Osteocyte (in vitro differentiated cells): ENCODE measurements around the gene KDM4B. TPM values are rescaled to one million over a fixed set of nuclear protein-coding genes. Genes with fewer than 3 reads are reported as not detected.

Experiments
- DNase-seq: peaks from one replicate; pipeline ENCODE4 v3.0.0; 2021; ENCODE audit warnings: mixed read lengths; ENCODE audit not compliant: unreplicated experiment; ENCODE audit errors: extremely low spot score
- H3K27ac Mint-ChIP-seq: one replicate; pipeline ENCODE4 v1.8.0; 2021; ENCODE audit warnings: mild to moderate bottlenecking, mixed read lengths; ENCODE audit not compliant: unreplicated experiment
- H3K27me3 Mint-ChIP-seq: one replicate; pipeline ENCODE4 v1.8.0; 2021; ENCODE audit warnings: mixed read lengths; ENCODE audit not compliant: unreplicated experiment
- H3K36me3 Mint-ChIP-seq: one replicate; pipeline ENCODE4 v1.8.0; 2021; ENCODE audit warnings: mixed read lengths; ENCODE audit not compliant: unreplicated experiment
- H3K4me1 Mint-ChIP-seq: one replicate; pipeline ENCODE4 v1.8.0; 2021; ENCODE audit warnings: mixed read lengths; ENCODE audit not compliant: unreplicated experiment
- H3K4me3 Mint-ChIP-seq: one replicate; pipeline ENCODE4 v1.8.0; 2021; ENCODE audit warnings: mild to moderate bottlenecking, moderate library complexity, mixed read lengths; ENCODE audit not compliant: unreplicated experiment
- H3K9me3 Mint-ChIP-seq: one replicate; pipeline ENCODE4 v1.8.0; 2021; ENCODE audit warnings: mixed read lengths; ENCODE audit not compliant: unreplicated experiment
- total RNA-seq: library from RNA; stranded (reverse); gene quantifications from 2 replicates; pipeline ENCODE4 v1.2.1, GENCODE V29; 2021
- TF ChIP-seq, protein P1 (sequence below): fragments of 200-600 bp; sonication (generic); IDR thresholded peaks from 2 replicates; pipeline ENCODE4 v1.5.0; 2021; ENCODE audit warnings: antibody characterized with exemption, mild to moderate bottlenecking, moderate library complexity

KDM4B gene
- total RNA-seq, 1 donor from 2014 or later, result 49.0 TPM

DNA sequence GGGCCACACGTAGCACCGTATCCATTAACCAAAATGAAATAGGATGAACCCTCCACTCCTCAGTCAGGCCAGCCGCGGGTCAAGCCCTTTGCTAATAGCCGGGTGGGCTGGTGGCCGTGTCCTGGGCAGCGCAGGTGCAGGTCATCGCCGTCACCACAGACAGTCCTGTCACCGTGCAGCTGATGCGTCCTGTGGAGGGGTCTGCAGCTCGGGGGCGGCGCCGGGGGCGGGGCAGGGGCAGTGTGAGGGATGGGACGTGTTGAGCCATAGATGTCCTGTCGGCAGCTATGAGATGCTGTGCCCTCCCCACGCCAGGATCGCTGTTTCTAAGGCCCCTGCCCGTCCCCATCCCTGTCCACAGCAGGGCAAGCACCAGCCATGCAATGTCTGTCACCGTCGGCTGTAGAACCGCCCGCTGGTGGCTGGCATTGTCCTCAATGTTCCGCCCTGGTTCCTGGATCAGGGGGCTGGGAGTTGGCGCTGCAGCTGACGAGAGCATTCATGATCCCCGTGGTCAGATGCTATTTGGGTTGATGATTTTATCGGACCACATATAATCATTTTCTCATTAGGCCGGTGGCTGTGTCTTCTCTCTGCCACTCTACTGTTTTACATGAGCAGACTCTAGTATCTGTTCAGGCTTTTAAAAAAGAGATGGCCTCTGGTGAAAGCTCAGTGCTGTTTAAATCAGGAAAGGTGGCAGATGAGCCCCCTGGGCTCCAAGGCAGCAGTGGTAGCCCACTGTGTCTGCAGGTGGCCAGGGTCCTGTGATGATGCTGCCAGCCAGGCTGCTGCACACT is 126.1 kb downstream of the KDM4B start:
- Mint-ChIP-seq H3K27ac (no peak overlapping the region), H3K9me3 (peaks cover 5% of the 10 kb centered on the region), H3K4me3 (no peak overlapping the region), H3K36me3 (peaks cover 33% of the 10 kb centered on the region), H3K27me3 (no peaks in the 10 kb centered on the region), H3K4me1 (peaks cover 20% of the 10 kb centered on the region)
- DNase-seq, result no peak
- TF ChIP-seq, protein P1, sequence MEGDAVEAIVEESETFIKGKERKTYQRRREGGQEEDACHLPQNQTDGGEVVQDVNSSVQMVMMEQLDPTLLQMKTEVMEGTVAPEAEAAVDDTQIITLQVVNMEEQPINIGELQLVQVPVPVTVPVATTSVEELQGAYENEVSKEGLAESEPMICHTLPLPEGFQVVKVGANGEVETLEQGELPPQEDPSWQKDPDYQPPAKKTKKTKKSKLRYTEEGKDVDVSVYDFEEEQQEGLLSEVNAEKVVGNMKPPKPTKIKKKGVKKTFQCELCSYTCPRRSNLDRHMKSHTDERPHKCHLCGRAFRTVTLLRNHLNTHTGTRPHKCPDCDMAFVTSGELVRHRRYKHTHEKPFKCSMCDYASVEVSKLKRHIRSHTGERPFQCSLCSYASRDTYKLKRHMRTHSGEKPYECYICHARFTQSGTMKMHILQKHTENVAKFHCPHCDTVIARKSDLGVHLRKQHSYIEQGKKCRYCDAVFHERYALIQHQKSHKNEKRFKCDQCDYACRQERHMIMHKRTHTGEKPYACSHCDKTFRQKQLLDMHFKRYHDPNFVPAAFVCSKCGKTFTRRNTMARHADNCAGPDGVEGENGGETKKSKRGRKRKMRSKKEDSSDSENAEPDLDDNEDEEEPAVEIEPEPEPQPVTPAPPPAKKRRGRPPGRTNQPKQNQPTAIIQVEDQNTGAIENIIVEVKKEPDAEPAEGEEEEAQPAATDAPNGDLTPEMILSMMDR, result no peak

DNA sequence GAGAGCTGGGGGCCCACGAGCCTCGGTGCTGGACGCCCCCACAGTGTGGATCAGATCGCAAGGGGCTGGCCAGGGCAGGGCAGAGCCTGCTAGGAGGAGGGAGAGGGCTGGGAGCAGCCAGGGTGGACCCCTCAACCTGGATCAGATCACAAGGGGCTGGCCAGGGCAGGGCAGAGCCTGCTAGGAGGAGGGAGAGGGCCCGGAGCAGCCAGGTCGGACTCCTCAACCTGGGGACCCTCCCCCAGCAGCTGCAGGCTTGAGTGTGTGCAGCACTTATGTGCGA is 126.6 kb downstream of the KDM4B start:
- Mint-ChIP-seq H3K36me3 (peaks cover 38% of the 10 kb centered on the region), H3K9me3 (peaks cover 10% of the 10 kb centered on the region), H3K4me1 (peaks cover 20% of the 10 kb centered on the region), H3K4me3 (no peak overlapping the region), H3K27ac (no peak overlapping the region), H3K27me3 (no peaks in the 10 kb centered on the region)
- TF ChIP-seq, protein P1, result no peak
- no peak for DNase-seq

DNA sequence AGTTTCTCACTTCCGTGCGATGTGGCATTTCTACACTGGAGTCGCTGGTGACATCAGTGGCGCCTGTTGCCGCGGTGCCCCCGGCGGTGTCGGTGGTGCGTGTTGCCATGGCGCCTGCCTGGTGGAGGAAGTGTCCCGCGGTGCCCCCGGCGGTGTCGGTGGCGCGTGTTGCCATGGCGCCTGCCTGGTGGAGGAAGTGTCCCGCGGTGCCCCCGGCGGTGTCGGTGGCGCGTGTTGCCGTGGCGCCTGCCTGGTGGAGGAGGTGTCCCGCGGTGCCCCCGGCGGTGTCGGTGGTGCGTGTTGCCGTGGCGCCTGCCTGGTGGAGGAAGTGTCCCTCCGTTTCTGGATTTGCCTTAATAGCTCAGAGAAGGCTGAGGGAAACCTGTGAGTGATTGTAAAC is 127.6 kb downstream of the KDM4B start:
- H3K9me3 Mint-ChIP-seq, result peaks cover 10% of the 10 kb centered on the region
- TF ChIP-seq, protein P1, result no peak
- H3K4me3 Mint-ChIP-seq, result no peak overlapping the region
- H3K27me3 Mint-ChIP-seq, result no peaks in the 10 kb centered on the region
- peaks cover 45% of the 10 kb centered on the region for H3K36me3 Mint-ChIP-seq
- H3K4me1 Mint-ChIP-seq, result peaks cover 11% of the 10 kb centered on the region
- H3K27ac Mint-ChIP-seq, result no peak overlapping the region
- no peak for DNase-seq

DNA sequence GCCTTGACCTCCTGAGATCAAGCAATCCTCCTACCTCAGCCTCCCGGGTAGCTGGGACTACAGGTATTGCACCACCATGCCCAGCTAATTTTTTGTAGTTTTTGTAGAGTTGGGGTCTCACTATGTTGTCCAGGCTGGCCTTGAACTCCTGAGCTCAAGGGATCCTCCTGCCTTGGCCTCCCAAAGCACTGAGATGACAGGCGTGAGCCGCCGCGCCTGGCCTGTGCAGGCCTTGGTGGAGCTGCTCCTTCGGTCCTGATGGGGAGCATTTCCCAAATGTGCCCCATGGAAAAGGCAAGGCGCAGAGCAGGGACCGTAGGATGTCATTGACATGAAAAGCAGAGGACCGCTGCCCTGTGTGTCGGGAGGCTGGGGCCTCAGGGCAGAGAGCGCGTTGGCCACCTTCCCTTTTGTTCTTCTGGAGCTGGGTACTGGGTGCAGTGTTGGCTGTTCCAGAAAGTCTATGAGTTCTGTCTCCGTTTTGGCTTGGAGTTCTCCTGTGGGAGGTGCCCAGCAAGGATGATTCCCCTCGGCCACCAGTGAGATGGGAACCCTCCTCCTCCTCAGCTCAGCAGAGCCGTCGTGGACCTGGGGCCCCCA is 128.5 kb downstream of the KDM4B start:
- Mint-ChIP-seq H3K27me3 (no peaks in the 10 kb centered on the region), H3K36me3 (peaks cover 45% of the 10 kb centered on the region), H3K9me3 (peaks cover 10% of the 10 kb centered on the region), H3K4me1 (peaks cover 2% of the 10 kb centered on the region), H3K27ac (no peak overlapping the region), H3K4me3 (no peak overlapping the region)
- TF ChIP-seq, protein P1, result no peak
- no peak for DNase-seq

DNA sequence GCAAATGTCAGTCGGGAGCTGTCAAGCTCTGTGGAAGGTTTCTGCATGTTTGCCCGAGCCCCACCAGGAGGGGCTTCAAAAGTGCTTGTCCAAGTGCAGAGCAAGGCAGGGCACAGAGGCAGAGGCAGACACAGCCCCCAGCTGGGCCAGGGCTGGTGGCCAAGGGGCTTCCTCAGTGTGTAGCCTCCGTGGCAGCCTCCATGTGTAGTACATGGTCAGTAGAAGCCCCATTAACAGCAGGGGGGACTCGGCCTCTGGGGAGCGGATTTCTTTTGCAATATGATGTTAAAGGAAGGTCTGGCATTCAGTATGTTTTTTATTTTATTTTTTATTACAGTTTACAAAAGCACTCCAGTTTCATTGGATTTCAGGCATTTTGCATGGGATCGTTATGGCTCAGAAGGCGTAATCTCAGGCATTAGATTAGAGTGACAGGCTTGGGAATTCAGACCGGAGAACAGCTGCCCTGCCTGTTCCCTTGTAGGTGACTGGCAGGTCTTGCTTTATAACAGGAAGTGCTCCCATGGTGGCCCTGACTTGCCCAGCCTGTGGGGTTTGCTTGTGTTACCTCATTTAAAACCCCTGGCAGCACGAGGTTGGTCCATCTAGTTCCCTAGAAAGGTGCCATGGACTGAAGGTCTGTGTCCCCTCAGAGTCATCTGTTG is 129.2 kb downstream of the KDM4B start:
- H3K4me3 Mint-ChIP-seq, result no peak overlapping the region
- DNase-seq, result no peak
- peaks cover 10% of the 10 kb centered on the region for H3K9me3 Mint-ChIP-seq
- H3K36me3 Mint-ChIP-seq, result peaks cover 45% of the 10 kb centered on the region
- peaks cover 2% of the 10 kb centered on the region for H3K4me1 Mint-ChIP-seq
- H3K27me3 Mint-ChIP-seq, result no peaks in the 10 kb centered on the region
- TF ChIP-seq, protein P1, result no peak
- H3K27ac Mint-ChIP-seq, result no peak overlapping the region
